H1 (cell line): ENCODE results near the gene DNAAF8. TPM values are rescaled to one million over a fixed set of nuclear protein-coding genes. Genes with fewer than 3 reads are reported as not detected.

Experiments
- CTCF ChIA-PET: fragments of 300-600 bp; sonication (Branson Sonifier 250); formaldehyde crosslinking; loops from one replicate; lab custom pipeline; 2021; ENCODE audit not compliant: partially characterized antibody; lab: Charles Lee
- POLR2A ChIA-PET: fragments of 300-600 bp; sonication (Branson Sonifier 250); formaldehyde crosslinking; loops from one replicate; lab custom pipeline; 2021; ENCODE audit warnings: inconsistent platforms; ENCODE audit not compliant: partially characterized antibody; lab: Charles Lee
- DNase-seq, 2 experiments: peaks; one replicate each; pipeline versions ENCODE4 v3.0.0 to v3.0.0-alpha.2; 2010 to 2022; ENCODE audit warnings: low spot score in 2 of 2, low read depth in 1 of 2, mixed read lengths in 1 of 2
- FAIRE-seq: peaks from 2 replicates; lab custom pipeline; 2011; peaks lifted over from hg19 to GRCh38; lab: Jason Lieb, UNC
- H2AFZ ChIP-seq: 2 replicates; pipeline ENCODE4 v1.8.1; 2012; ENCODE audit warnings: low read length, inconsistent platforms
- H2AK5ac ChIP-seq: 2 replicates; pipeline ENCODE4 v1.6.1; 2013; ENCODE audit warnings: low read depth, low read length
- H2BK120ac ChIP-seq: replicated peaks from 2 replicates; pipeline ENCODE3; 2013; ENCODE audit warnings: low read depth, low read length, inconsistent platforms
- H2BK12ac ChIP-seq: 2 replicates; pipeline ENCODE4 v1.6.1; 2013; ENCODE audit warnings: low read depth, low read length
- H2BK15ac ChIP-seq: 2 replicates; pipeline ENCODE4 v1.6.1; 2013; ENCODE audit warnings: low read length
- H2BK20ac ChIP-seq: 2 replicates; pipeline ENCODE4 v1.6.1; 2013; ENCODE audit warnings: low read length
- H2BK5ac ChIP-seq: 2 replicates; pipeline ENCODE4 v1.6.1; 2013; ENCODE audit warnings: low read depth, low read length
- H3K14ac ChIP-seq: 2 replicates; pipeline ENCODE4 v1.6.1; 2013; ENCODE audit warnings: inconsistent platforms; ENCODE audit not compliant: insufficient read length
- H3K18ac ChIP-seq: 2 replicates; pipeline ENCODE4 v1.6.1; 2013; ENCODE audit warnings: low read length; ENCODE audit errors: extremely low read depth
- H3K23ac ChIP-seq: 2 replicates; pipeline ENCODE4 v1.6.1; 2013; ENCODE audit warnings: inconsistent platforms; ENCODE audit not compliant: insufficient read length
- H3K23me2 ChIP-seq: 2 replicates; pipeline ENCODE4 v1.6.1; 2013; ENCODE audit warnings: low read depth, low read length
- H3K27ac ChIP-seq: 2 replicates; pipeline ENCODE4 v1.6.1; 2011; ENCODE audit warnings: low read depth, low read length, inconsistent platforms
- H3K27me3 ChIP-seq, 4 experiments: replicated peaks in 1 of 4; 1 replicate in 1 of 4; 2 replicates in 3 of 4; pipeline versions ENCODE4 v1.6.1 to v1.8.1; 2011 to 2013; ENCODE audit warnings: low read length in 3 of 4, mild to moderate bottlenecking in 3 of 4, inconsistent platforms in 2 of 4, mixed read lengths in 2 of 4, moderate library complexity in 1 of 4; ENCODE audit not compliant: control insufficient read depth in 3 of 4, insufficient read depth in 3 of 4; ENCODE audit errors: extremely low read depth in 1 of 4
- H3K36me3 ChIP-seq, 4 experiments: 2 replicates each; pipeline versions ENCODE4 v1.6.1 to v1.8.1; 2011 to 2013; ENCODE audit warnings: mild to moderate bottlenecking in 4 of 4, low read length in 3 of 4, moderate library complexity in 2 of 4, control low read depth in 1 of 4, inconsistent platforms in 1 of 4; ENCODE audit not compliant: insufficient read depth in 4 of 4, control insufficient read depth in 2 of 4
- H3K4ac ChIP-seq: replicated peaks from 2 replicates; pipeline ENCODE3; 2013; ENCODE audit warnings: low read length, low read depth, mixed read lengths, inconsistent platforms; ENCODE audit not compliant: insufficient read length
- H3K4me1 ChIP-seq, 4 experiments: replicated peaks in 1 of 4; 1 replicate in 1 of 4; 2 replicates in 3 of 4; pipeline versions ENCODE4 v1.6.1 to v1.8.1; 2011 to 2013; ENCODE audit warnings: low read length in 3 of 4, inconsistent platforms in 2 of 4, mixed read lengths in 1 of 4; ENCODE audit not compliant: insufficient read depth in 4 of 4, control insufficient read depth in 3 of 4
- H3K4me2 ChIP-seq, 2 experiments: 2 replicates each; pipeline versions ENCODE4 v1.6.1 to v1.8.1; 2011 to 2013; ENCODE audit warnings: low read depth in 2 of 2, low read length in 2 of 2, control low read depth in 1 of 2, inconsistent platforms in 1 of 2, mild to moderate bottlenecking in 1 of 2; ENCODE audit not compliant: insufficient read depth in 1 of 2
- H3K4me3 ChIP-seq, 4 experiments: fragments of 200-600, 300-600 bp in 1 of 4; sonication (generic), shearing (Covaris generic), sonication (Bioruptor Twin) in 1 of 4; 2 replicates each; pipeline versions ENCODE4 v1.5.1 to v1.8.1; 2011 to 2016; ENCODE audit warnings: low read length in 4 of 4, low read depth in 3 of 4, control low read depth in 2 of 4, inconsistent platforms in 2 of 4, mild to moderate bottlenecking in 2 of 4, mixed read lengths in 1 of 4, moderate library complexity in 1 of 4; ENCODE audit not compliant: insufficient read depth in 2 of 4; ENCODE audit errors: extremely low read depth in 1 of 4
- H3K56ac ChIP-seq: replicated peaks from 2 replicates; pipeline ENCODE3; 2013; ENCODE audit warnings: low read depth, mild to moderate bottlenecking, mixed read lengths, low read length, inconsistent platforms; ENCODE audit not compliant: insufficient read length
- H3K79me1 ChIP-seq: 2 replicates; pipeline ENCODE4 v1.6.1; 2013; ENCODE audit warnings: low read depth, low read length, control low read depth
- H3K79me2 ChIP-seq, 2 experiments: 2 replicates each; pipeline versions ENCODE4 v1.6.1 to v1.8.1; 2012 to 2013; ENCODE audit warnings: low read length in 2 of 2, mild to moderate bottlenecking in 2 of 2, inconsistent platforms in 1 of 2; ENCODE audit not compliant: insufficient read depth in 2 of 2, control insufficient read depth in 1 of 2
- H3K9ac ChIP-seq, 4 experiments: replicated peaks in 1 of 4; 1 replicate in 1 of 4; 2 replicates in 3 of 4; pipeline versions ENCODE4 v1.6.1 to v1.8.1; 2011 to 2013; ENCODE audit warnings: low read depth in 3 of 4, low read length in 3 of 4, control low read depth in 2 of 4, mild to moderate bottlenecking in 2 of 4, moderate library complexity in 2 of 4, inconsistent platforms in 1 of 4; ENCODE audit errors: extremely low read depth in 1 of 4
- H3K9me3 ChIP-seq, 2 experiments: 2 replicates each; pipeline versions ENCODE4 v1.6.1 to v1.8.1; 2012 to 2013; ENCODE audit warnings: mild to moderate bottlenecking in 2 of 2, moderate library complexity in 2 of 2, control low read depth in 1 of 2, inconsistent platforms in 1 of 2, low read depth in 1 of 2, low read length in 1 of 2, mixed read lengths in 1 of 2; ENCODE audit not compliant: insufficient read depth in 2 of 2
- H4K20me1 ChIP-seq, 2 experiments: replicated peaks in 1 of 2; 2 replicates each; pipeline versions ENCODE3 to v1.8.1; 2011 to 2013; ENCODE audit warnings: inconsistent platforms in 2 of 2, low read length in 2 of 2, mild to moderate bottlenecking in 1 of 2; ENCODE audit not compliant: insufficient read depth in 2 of 2, control insufficient read depth in 1 of 2
- H4K5ac ChIP-seq: 2 replicates; pipeline ENCODE4 v1.6.1; 2013; ENCODE audit warnings: low read length, low read depth, mixed read lengths, inconsistent platforms; ENCODE audit not compliant: insufficient read length
- H4K8ac ChIP-seq: 2 replicates; pipeline ENCODE4 v1.8.0; 2013; ENCODE audit warnings: mild to moderate bottlenecking, moderate library complexity, low read length, inconsistent platforms; ENCODE audit not compliant: insufficient read depth; ENCODE audit errors: extremely low read depth
- H4K91ac ChIP-seq: replicated peaks from 2 replicates; pipeline ENCODE3; 2013; ENCODE audit warnings: low read length, mixed read lengths, inconsistent platforms; ENCODE audit not compliant: insufficient read length
- ATF2 ChIP-seq: IDR thresholded peaks from 2 replicates; pipeline ENCODE4 v1.6.1; 2012; ENCODE audit warnings: low read length, inconsistent platforms
- BACH1 ChIP-seq: IDR thresholded peaks from 2 replicates; pipeline ENCODE4 v1.6.1; 2012; ENCODE audit warnings: low read length, improper control_type of control experiment
- CHD1 ChIP-seq: IDR thresholded peaks from 2 replicates; pipeline ENCODE4 v1.6.1; 2012; ENCODE audit warnings: low read depth, low read length, improper control_type of control experiment
- E2F6 ChIP-seq: IDR thresholded peaks from 2 replicates; pipeline ENCODE4 v1.6.1; 2012; ENCODE audit warnings: inconsistent platforms
- NANOG ChIP-seq: IDR thresholded peaks from 2 replicates; pipeline ENCODE4 v1.6.1; 2011; ENCODE audit warnings: low read length, low read depth, mild to moderate bottlenecking, inconsistent platforms; ENCODE audit not compliant: insufficient read depth, poor library complexity, severe bottlenecking
- SIN3A ChIP-seq, 2 experiments: IDR thresholded peaks in 1 of 2; conservative IDR thresholded peaks in 1 of 2; 2 replicates each; pipeline ENCODE4 v1.6.1; 2011 to 2012; ENCODE audit warnings: low read length in 2 of 2, improper control_type of control experiment in 1 of 2, low read depth in 1 of 2, mild to moderate bottlenecking in 1 of 2
- SRF ChIP-seq: IDR thresholded peaks from 2 replicates; pipeline ENCODE4 v1.6.1; 2011; ENCODE audit warnings: mild to moderate bottlenecking, low read depth, low read length, moderate library complexity
- TBP ChIP-seq: IDR thresholded peaks from 2 replicates; pipeline ENCODE4 v1.6.1; 2011; ENCODE audit warnings: low read depth, low read length, improper control_type of control experiment
- WGBS, 2 experiments: shearing (Covaris generic) in 1 of 2; methylation state at CpG; one replicate each; pipeline versions ENCODE4 v1.1.6 to v1.1.7; 2013 to 2015; ENCODE audit warnings: low lambda C conversion rate in 2 of 2, mixed read lengths in 2 of 2, inconsistent platforms in 1 of 2, low coverage in 1 of 2, missing lambda C conversion rate in 1 of 2; ENCODE audit not compliant: insufficient replicate concordance in 2 of 2, insufficient coverage in 1 of 2, insufficient read length in 1 of 2; ENCODE audit errors: extremely low coverage in 1 of 2, missing lambda C conversion rate in 1 of 2; 5-methylcytosine and 5-hydroxymethylcytosine counted together
- polyA plus RNA-seq, 7 experiments: library from polyadenylated mRNA; depleted of rRNA in 3 of 7; stranded (reverse) in 5 of 7; unstranded in 2 of 7; fragments of >200 nt in 5 of 7; fragments of 200-250 nt in 2 of 7; gene quantifications; 1 replicate in 5 of 7; 2 replicates in 1 of 7; 4 replicates in 1 of 7; pipeline versions ENCODE4 v1.2.1 to v1.2.3, GENCODE V29; 2011 to 2013; ENCODE audit warnings: missing spikeins in 2 of 7, mixed read lengths in 2 of 7
- total RNA-seq: library from RNA; stranded (reverse); fragmentation: NEBNext Ultra II Directional; extraction: Animal tissue kit (Norgen Biotek cat#: 25700); gene quantifications from 2 replicates; pipeline ENCODE4 v1.2.1, GENCODE V29; 2021

The DNAAF8 gene
- total and polyA plus RNA-seq, 2 of the 8 experiments (the other 6 are each of a cell fraction or from before 2014, with no cell fraction given): 0.39 TPM; not detected in 1

- peaks cover 2 to 14% (median 7%) of the 10 kb centered on the region in 4 experiments; a peak in 5 of 8 replicates for H3K36me3 ChIP-seq
- no peaks in the 10 kb centered on the region for H3K79me2 ChIP-seq
- H3K27me3 ChIP-seq: no peaks in the 10 kb centered on the region
- H2BK20ac ChIP-seq: no peak overlapping the region
- POLR2A ChIA-PET: interaction anchor here (0.6 to 1.2 kb wide), 2 partner anchors 70 to 245 kb away, joined by 3 read pairs; no protein-coding TSS in a partner anchor
- peaks cover 0 to 5% of the 10 kb centered on the region in 2 experiments for H4K20me1 ChIP-seq
- no peak overlapping the region for H3K4me3 ChIP-seq
- no peak overlapping the region for H3K4me2 ChIP-seq
- WGBS, 2 experiments: 88% methylated on average over 25 of the region's 27 CpGs; no CpG with 5 or more reads in 1 of the 2 experiments
- H3K18ac ChIP-seq: no peak overlapping the region
- no peak overlapping the region for H2AFZ ChIP-seq
- no peak overlapping the region for H3K56ac ChIP-seq
- H3K4ac ChIP-seq: no peak overlapping the region
- H3K4me1 ChIP-seq: no peaks in the 10 kb centered on the region
- H4K8ac ChIP-seq: no peak overlapping the region
- H3K14ac ChIP-seq: no peak overlapping the region
- H3K9me3 ChIP-seq: no peaks in the 10 kb centered on the region
- H2BK12ac ChIP-seq: no peak overlapping the region
- no peaks in the 10 kb centered on the region for H3K79me1 ChIP-seq
- H3K27ac ChIP-seq: no peak overlapping the region
- CTCF ChIA-PET: interaction anchor here (0.6 to 1.9 kb wide), 8 partner anchors 9 to 176 kb away, joined by 3 to 10 read pairs (median 4); no protein-coding TSS in a partner anchor
- H4K91ac ChIP-seq: no peak overlapping the region
- H3K9ac ChIP-seq: no peak overlapping the region
- no peak overlapping the region for H2AK5ac ChIP-seq
- H3K23me2 ChIP-seq: no peaks in the 10 kb centered on the region
- no peak overlapping the region for H2BK120ac ChIP-seq
- no peak overlapping the region for H2BK15ac ChIP-seq
- no peak overlapping the region for H3K23ac ChIP-seq
- DNase-seq (no peak), FAIRE-seq (no peak)
- H2BK5ac ChIP-seq: no peak overlapping the region
- H4K5ac ChIP-seq: no peak overlapping the region
- TF ChIP-seq TBP (no peak), SIN3A (conservative IDR thresholded peaks at IDR 0.05 in 1 of 2, IDR thresholded peaks at IDR 0.05 in 1 of 2; ENCODE audit: low read depth in 1 of 2, low read length in 2 of 2) (no peak), ATF2 (no peak), CHD1 (no peak), E2F6 (no peak), NANOG (no peak), SRF (no peak), BACH1 (no peak)
Measured at GRCh38 chr16:4686497-4687210, 47.7 kb upstream of the DNAAF8 start.
